ENCODE data around the gene RLN2.
"Not testable (repeated sequence)": the region's sequence is repeated elsewhere in the genome, so short reads cannot be mapped to it uniquely, and the experiment has no call there.

- not testable (repeated sequence) for TF ChIP-seq CTCF, POLR2AphosphoS5, POLR2A (IDR thresholded peaks at IDR 0.05)
Observed at GRCh38 chr9:5303840-5304795, at the start of gene RLN2.

All from breast epithelium (tissue), 3 donors.